ENCODE results near the gene GPHA2. TPM values are rescaled to one million over a fixed set of nuclear protein-coding genes. Genes with fewer than 3 reads are reported as not detected.

GPHA2 gene
- total and polyA plus RNA-seq, 10 of the 15 experiments (the other 5 are each of a cell fraction or from before 2014, with no cell fraction given): not detected

DNA sequence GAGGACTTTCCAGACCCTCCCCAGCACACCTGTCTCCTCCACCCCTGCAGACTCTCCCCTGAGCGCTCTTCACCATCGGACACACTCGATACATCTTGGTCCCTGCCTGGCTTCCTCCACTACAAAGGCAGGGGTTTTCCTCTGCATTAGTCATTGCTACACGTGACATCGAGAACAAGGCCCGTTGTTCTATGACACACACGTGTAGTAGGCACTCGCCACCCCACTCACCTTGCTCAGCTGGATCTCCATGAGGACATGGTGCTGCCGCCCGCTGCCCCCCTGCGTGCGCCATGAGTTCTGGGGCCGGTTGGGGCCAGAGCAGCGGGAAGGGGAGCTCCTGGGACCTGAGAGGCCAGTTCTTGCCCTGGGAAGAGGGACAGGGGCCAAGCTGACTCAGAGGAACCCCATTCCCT is 35.4 kb downstream of the GPHA2 start (continued):
- TF ChIP-seq, protein P1, sequence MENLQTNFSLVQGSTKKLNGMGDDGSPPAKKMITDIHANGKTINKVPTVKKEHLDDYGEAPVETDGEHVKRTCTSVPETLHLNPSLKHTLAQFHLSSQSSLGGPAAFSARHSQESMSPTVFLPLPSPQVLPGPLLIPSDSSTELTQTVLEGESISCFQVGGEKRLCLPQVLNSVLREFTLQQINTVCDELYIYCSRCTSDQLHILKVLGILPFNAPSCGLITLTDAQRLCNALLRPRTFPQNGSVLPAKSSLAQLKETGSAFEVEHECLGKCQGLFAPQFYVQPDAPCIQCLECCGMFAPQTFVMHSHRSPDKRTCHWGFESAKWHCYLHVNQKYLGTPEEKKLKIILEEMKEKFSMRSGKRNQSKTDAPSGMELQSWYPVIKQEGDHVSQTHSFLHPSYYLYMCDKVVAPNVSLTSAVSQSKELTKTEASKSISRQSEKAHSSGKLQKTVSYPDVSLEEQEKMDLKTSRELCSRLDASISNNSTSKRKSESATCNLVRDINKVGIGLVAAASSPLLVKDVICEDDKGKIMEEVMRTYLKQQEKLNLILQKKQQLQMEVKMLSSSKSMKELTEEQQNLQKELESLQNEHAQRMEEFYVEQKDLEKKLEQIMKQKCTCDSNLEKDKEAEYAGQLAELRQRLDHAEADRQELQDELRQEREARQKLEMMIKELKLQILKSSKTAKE (IDR thresholded peaks at IDR 0.05; ENCODE audit: low read depth, poor library complexity, severe bottlenecking): no peak
- no peak for TF ChIP-seq STAT3 (IDR thresholded peaks at IDR 0.05; ENCODE audit: low read depth, low read length)
- no peak for TF ChIP-seq WRNIP1 (IDR thresholded peaks at IDR 0.05; ENCODE audit: borderline replicate concordance, low read depth, low read length)
- no peak for TF ChIP-seq YBX1 (IDR thresholded peaks at IDR 0.05)
- TF ChIP-seq BCL11A (IDR thresholded peaks at IDR 0.05; ENCODE audit: low read depth, low read length): no peak
- TF ChIP-seq, protein P2, sequence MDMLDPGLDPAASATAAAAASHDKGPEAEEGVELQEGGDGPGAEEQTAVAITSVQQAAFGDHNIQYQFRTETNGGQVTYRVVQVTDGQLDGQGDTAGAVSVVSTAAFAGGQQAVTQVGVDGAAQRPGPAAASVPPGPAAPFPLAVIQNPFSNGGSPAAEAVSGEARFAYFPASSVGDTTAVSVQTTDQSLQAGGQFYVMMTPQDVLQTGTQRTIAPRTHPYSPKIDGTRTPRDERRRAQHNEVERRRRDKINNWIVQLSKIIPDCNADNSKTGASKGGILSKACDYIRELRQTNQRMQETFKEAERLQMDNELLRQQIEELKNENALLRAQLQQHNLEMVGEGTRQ (IDR thresholded peaks at IDR 0.05; ENCODE audit: borderline replicate concordance, low read depth, low read length): peak; percentile 82
- TF ChIP-seq, protein P3, sequence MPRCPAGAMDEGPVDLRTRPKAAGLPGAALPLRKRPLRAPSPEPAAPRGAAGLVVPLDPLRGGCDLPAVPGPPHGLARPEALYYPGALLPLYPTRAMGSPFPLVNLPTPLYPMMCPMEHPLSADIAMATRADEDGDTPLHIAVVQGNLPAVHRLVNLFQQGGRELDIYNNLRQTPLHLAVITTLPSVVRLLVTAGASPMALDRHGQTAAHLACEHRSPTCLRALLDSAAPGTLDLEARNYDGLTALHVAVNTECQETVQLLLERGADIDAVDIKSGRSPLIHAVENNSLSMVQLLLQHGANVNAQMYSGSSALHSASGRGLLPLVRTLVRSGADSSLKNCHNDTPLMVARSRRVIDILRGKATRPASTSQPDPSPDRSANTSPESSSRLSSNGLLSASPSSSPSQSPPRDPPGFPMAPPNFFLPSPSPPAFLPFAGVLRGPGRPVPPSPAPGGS (IDR thresholded peaks at IDR 0.05; ENCODE audit: borderline replicate concordance, insufficient read depth, low read depth, low read length, poor library complexity, severe bottlenecking): no peak
- no peak for TF ChIP-seq SMARCA5 (IDR thresholded peaks at IDR 0.05)
- TF ChIP-seq ZNF217 (IDR thresholded peaks at IDR 0.05): no peak
- no peak for TF ChIP-seq ZNF622 (IDR thresholded peaks at IDR 0.05)
- no peak for TF ChIP-seq NKRF (conservative IDR thresholded peaks at IDR 0.05)
- no peak for TF ChIP-seq STAT1 (conservative IDR thresholded peaks at IDR 0.05)
- no peak for TF ChIP-seq PRDM15 (CRISPR knock-in tag; IDR thresholded peaks at IDR 0.05)
- peak; percentile 96 for TF ChIP-seq HDGF (IDR thresholded peaks at IDR 0.05)
- TF ChIP-seq RB1 (IDR thresholded peaks at IDR 0.05; ENCODE audit: borderline replicate concordance): no peak
- TF ChIP-seq, protein P4, sequence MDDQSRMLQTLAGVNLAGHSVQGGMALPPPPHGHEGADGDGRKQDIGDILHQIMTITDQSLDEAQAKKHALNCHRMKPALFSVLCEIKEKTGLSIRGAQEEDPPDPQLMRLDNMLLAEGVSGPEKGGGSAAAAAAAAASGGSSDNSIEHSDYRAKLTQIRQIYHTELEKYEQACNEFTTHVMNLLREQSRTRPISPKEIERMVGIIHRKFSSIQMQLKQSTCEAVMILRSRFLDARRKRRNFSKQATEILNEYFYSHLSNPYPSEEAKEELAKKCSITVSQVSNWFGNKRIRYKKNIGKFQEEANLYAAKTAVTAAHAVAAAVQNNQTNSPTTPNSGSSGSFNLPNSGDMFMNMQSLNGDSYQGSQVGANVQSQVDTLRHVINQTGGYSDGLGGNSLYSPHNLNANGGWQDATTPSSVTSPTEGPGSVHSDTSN (IDR thresholded peaks at IDR 0.05; ENCODE audit: insufficient replicate concordance, low read depth, low read length): no peak
- TF ChIP-seq CREM (IDR thresholded peaks at IDR 0.05; ENCODE audit: low read depth): peak; percentile 48; the same call in 1 of the 2 replicates
- no peak for TF ChIP-seq KAT2A (conservative IDR thresholded peaks at IDR 0.05; ENCODE audit: control insufficient read depth, low read depth, low read length)

Data from GM12878 (cell line).